Liver (tissue), 9 donors: Measurements from ENCODE around the gene ZNF597. TPM values are rescaled to one million over a fixed set of nuclear protein-coding genes. Genes with fewer than 3 reads are reported as not detected.

ENCODE experiments used
- DNase-seq: peaks from one replicate; pipeline ENCODE4 v3.0.0-alpha.2; 2017; ENCODE audit warnings: low spot score
- H3K27ac ChIP-seq, 2 donors: one replicate each; pipeline ENCODE4 v1.7.0; 2013; ENCODE audit warnings: inconsistent platforms in 2 of 2, low read length in 2 of 2, control low read depth in 1 of 2, low read depth in 1 of 2, mild to moderate bottlenecking in 1 of 2
- H3K27me3 ChIP-seq, 4 donors: one replicate each; pipeline versions ENCODE4 v1.6.1 to v1.7.0; 2013; ENCODE audit warnings: low read length in 3 of 4, inconsistent platforms in 1 of 4, mild to moderate bottlenecking in 1 of 4, moderate library complexity in 1 of 4; ENCODE audit not compliant: control insufficient read depth in 4 of 4, insufficient read depth in 4 of 4
- H3K36me3 ChIP-seq, 4 donors: one replicate each; pipeline versions ENCODE4 v1.6.1 to v1.7.0; 2013; ENCODE audit warnings: low read length in 3 of 4, mild to moderate bottlenecking in 3 of 4, low read depth in 1 of 4, moderate library complexity in 1 of 4; ENCODE audit not compliant: control insufficient read depth in 4 of 4, insufficient read depth in 3 of 4
- H3K4me1 ChIP-seq, 4 donors: one replicate each; pipeline versions ENCODE4 v1.6.1 to v1.7.0; 2013; ENCODE audit warnings: low read length in 3 of 4, mild to moderate bottlenecking in 3 of 4, moderate library complexity in 1 of 4; ENCODE audit not compliant: control insufficient read depth in 4 of 4, insufficient read depth in 4 of 4
- H3K4me3 ChIP-seq, 3 donors: one replicate each; pipeline versions ENCODE4 v1.6.1 to v1.7.0; 2013; ENCODE audit warnings: low read length in 3 of 3, control low read depth in 1 of 3, low read depth in 1 of 3, mild to moderate bottlenecking in 1 of 3
- H3K9ac ChIP-seq, 2 donors: one replicate each; pipeline ENCODE4 v1.7.0; 2013; ENCODE audit warnings: low read length in 2 of 2, mild to moderate bottlenecking in 2 of 2, moderate library complexity in 2 of 2, control low read depth in 1 of 2, low read depth in 1 of 2
- H3K9me3 ChIP-seq, 4 donors: one replicate each; pipeline versions ENCODE4 v1.6.1 to v1.7.0; 2013; ENCODE audit warnings: low read length in 3 of 4; ENCODE audit not compliant: control insufficient read depth in 4 of 4
- EGR1 ChIP-seq, 2 donors: IDR thresholded peaks; 2 replicates each; pipeline ENCODE4 v1.6.1; 2016 to 2018; ENCODE audit warnings: antibody characterized with exemption in 2 of 2, low read depth in 2 of 2
- FOXA1 ChIP-seq: IDR thresholded peaks from 2 replicates; pipeline ENCODE4 v1.6.1; 2016; ENCODE audit warnings: antibody characterized with exemption
- FOXA2 ChIP-seq: IDR thresholded peaks from 2 replicates; pipeline ENCODE4 v1.6.1; 2016; ENCODE audit warnings: antibody characterized with exemption
- GABPA ChIP-seq, 2 donors: IDR thresholded peaks in 1 of 2; conservative IDR thresholded peaks in 1 of 2; 2 replicates each; pipeline ENCODE4 v1.6.1; 2016; ENCODE audit warnings: antibody characterized with exemption in 2 of 2, mild to moderate bottlenecking in 1 of 2, moderate library complexity in 1 of 2
- HNF4A ChIP-seq, 2 donors: conservative IDR thresholded peaks; 2 replicates each; pipeline ENCODE4 v1.6.1; 2016; ENCODE audit warnings: antibody characterized with exemption in 2 of 2, mild to moderate bottlenecking in 2 of 2
- HNF4G ChIP-seq: IDR thresholded peaks from 2 replicates; pipeline ENCODE4 v1.6.1; 2016; ENCODE audit warnings: antibody characterized with exemption
- JUND ChIP-seq, 2 donors: IDR thresholded peaks; 2 replicates each; pipeline ENCODE4 v1.6.1; 2016; ENCODE audit warnings: antibody characterized with exemption in 2 of 2
- NR2F2 ChIP-seq: IDR thresholded peaks from 2 replicates; pipeline ENCODE4 v1.6.1; 2016; ENCODE audit warnings: antibody characterized with exemption
- RAD21 ChIP-seq, 2 donors: IDR thresholded peaks; 2 replicates each; pipeline ENCODE4 v1.6.1; 2016; ENCODE audit warnings: antibody characterized with exemption in 2 of 2, mild to moderate bottlenecking in 2 of 2
- RXRA ChIP-seq, 2 donors: IDR thresholded peaks; 2 replicates each; pipeline ENCODE4 v1.6.1; 2017 to 2018; ENCODE audit warnings: antibody characterized with exemption in 2 of 2, mild to moderate bottlenecking in 1 of 2
- SP1 ChIP-seq: IDR thresholded peaks from 2 replicates; pipeline ENCODE4 v1.6.1; 2018; ENCODE audit warnings: antibody characterized with exemption, mild to moderate bottlenecking
- TAF1 ChIP-seq: conservative IDR thresholded peaks from 2 replicates; pipeline ENCODE4 v1.6.1; 2016; ENCODE audit warnings: antibody characterized with exemption, mild to moderate bottlenecking
- YY1 ChIP-seq: IDR thresholded peaks from 2 replicates; pipeline ENCODE4 v1.6.1; 2016; ENCODE audit warnings: antibody characterized with exemption, mild to moderate bottlenecking
- WGBS: extraction: QIAGEN DNeasy Blood & Tissue Kit; methylation state at CpG from one replicate; pipeline ENCODE4 v1.1.7; 2013; 5-methylcytosine and 5-hydroxymethylcytosine counted together
- polyA plus RNA-seq, 2 donors: library from polyadenylated mRNA; stranded (reverse) in 1 of 2; unstranded in 1 of 2; fragments of 200-250 nt in 1 of 2; fragments of >200 nt in 1 of 2; fragmentation: Nextera tagmentation in 1 of 2; extraction: Ambion mirVana in 1 of 2; gene quantifications; one replicate each; pipeline versions ENCODE4 v1.2.1 to v1.2.3, GENCODE V29; 2013 to 2015
- total RNA-seq, 2 donors: library from RNA; depleted of rRNA; stranded (reverse); fragments of >200 nt; gene quantifications; one replicate each; pipeline ENCODE4 v1.2.3, GENCODE V29; 2014
- TF ChIP-seq, protein P1 (sequence below): IDR thresholded peaks from 2 replicates; pipeline ENCODE4 v1.6.1; 2016; ENCODE audit warnings: antibody characterized with exemption, mild to moderate bottlenecking
- TF ChIP-seq, protein P2 (sequence below): IDR thresholded peaks from 2 replicates; pipeline ENCODE4 v1.6.1; 2016; ENCODE audit warnings: antibody characterized with exemption
- TF ChIP-seq, protein P3 (sequence below): IDR thresholded peaks from 2 replicates; pipeline ENCODE4 v1.6.1; 2016; ENCODE audit warnings: antibody characterized with exemption
- TF ChIP-seq, protein P4 (sequence below): fragments of 150-350 bp; IDR thresholded peaks from 2 replicates; pipeline ENCODE4 v1.5.1; 2017; ENCODE audit warnings: improper control_type of control experiment, low read depth, low read length; ENCODE audit not compliant: missing input control
- TF ChIP-seq, protein P5 (sequence below): IDR thresholded peaks from 2 replicates; pipeline ENCODE4 v1.6.1; 2016; ENCODE audit warnings: antibody characterized with exemption
- donor health status: healthy.
- donor health status: healthy.
- donor health status: healthy.
- donor health status: healthy.
- donor health status: healthy.

The ZNF597 gene
- total and polyA plus RNA-seq, 4 donors: 0.53 to 1.7 (median 0.85) TPM

DNA sequence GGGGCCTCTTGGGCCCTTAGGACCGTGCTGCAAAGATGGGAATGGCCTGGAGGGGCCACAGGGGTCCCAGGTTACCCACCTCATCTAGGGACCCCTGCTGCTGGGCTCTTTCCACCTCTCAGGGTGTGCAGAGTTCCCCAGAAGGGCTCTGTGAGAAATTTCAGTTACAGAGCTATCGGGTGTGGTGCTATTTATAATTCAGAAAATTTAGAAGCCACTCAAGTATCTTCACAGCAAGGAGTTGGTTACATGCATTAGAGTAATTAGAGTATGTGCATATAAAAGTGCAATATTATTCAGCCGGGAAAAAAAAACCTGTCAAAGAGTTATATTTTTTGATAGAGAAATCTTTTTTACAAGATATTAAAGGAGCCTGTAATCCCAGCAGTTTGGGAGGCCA is 33.1 kb upstream of the ZNF597 start:
- H3K27ac ChIP-seq: no peak overlapping the region
- H3K9ac ChIP-seq: no peak overlapping the region
- no peak for DNase-seq
- H3K4me3 ChIP-seq: no peak overlapping the region
- no peaks in the 10 kb centered on the region for H3K9me3 ChIP-seq
- H3K4me1 ChIP-seq: peaks cover 0 to 7% (median 2%) of the 10 kb centered on the region in 4 donors
- 91% methylated on average over 3 of the region's 3 CpGs for WGBS
- TF ChIP-seq, protein P1, sequence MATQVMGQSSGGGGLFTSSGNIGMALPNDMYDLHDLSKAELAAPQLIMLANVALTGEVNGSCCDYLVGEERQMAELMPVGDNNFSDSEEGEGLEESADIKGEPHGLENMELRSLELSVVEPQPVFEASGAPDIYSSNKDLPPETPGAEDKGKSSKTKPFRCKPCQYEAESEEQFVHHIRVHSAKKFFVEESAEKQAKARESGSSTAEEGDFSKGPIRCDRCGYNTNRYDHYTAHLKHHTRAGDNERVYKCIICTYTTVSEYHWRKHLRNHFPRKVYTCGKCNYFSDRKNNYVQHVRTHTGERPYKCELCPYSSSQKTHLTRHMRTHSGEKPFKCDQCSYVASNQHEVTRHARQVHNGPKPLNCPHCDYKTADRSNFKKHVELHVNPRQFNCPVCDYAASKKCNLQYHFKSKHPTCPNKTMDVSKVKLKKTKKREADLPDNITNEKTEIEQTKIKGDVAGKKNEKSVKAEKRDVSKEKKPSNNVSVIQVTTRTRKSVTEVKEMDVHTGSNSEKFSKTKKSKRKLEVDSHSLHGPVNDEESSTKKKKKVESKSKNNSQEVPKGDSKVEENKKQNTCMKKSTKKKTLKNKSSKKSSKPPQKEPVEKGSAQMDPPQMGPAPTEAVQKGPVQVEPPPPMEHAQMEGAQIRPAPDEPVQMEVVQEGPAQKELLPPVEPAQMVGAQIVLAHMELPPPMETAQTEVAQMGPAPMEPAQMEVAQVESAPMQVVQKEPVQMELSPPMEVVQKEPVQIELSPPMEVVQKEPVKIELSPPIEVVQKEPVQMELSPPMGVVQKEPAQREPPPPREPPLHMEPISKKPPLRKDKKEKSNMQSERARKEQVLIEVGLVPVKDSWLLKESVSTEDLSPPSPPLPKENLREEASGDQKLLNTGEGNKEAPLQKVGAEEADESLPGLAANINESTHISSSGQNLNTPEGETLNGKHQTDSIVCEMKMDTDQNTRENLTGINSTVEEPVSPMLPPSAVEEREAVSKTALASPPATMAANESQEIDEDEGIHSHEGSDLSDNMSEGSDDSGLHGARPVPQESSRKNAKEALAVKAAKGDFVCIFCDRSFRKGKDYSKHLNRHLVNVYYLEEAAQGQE: no peak
- TF ChIP-seq FOXA1: no peak
- no peak for TF ChIP-seq YY1
- no peak for TF ChIP-seq RAD21 (IDR thresholded peaks at IDR 0.05)
- TF ChIP-seq JUND (IDR thresholded peaks at IDR 0.05): no peak
- no peak for TF ChIP-seq TAF1
- TF ChIP-seq RXRA (IDR thresholded peaks at IDR 0.05): no peak
- TF ChIP-seq, protein P2, sequence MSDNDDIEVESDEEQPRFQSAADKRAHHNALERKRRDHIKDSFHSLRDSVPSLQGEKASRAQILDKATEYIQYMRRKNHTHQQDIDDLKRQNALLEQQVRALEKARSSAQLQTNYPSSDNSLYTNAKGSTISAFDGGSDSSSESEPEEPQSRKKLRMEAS: no peak
- no peak for TF ChIP-seq HNF4G
- no peak for TF ChIP-seq HNF4A (conservative IDR thresholded peaks at IDR 0.05)
- no peak for TF ChIP-seq GABPA (IDR thresholded peaks at IDR 0.05 in 1 of 2, conservative IDR thresholded peaks at IDR 0.05 in 1 of 2)
- TF ChIP-seq, protein P3, sequence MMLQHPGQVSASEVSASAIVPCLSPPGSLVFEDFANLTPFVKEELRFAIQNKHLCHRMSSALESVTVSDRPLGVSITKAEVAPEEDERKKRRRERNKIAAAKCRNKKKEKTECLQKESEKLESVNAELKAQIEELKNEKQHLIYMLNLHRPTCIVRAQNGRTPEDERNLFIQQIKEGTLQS: no peak
- H3K36me3 ChIP-seq: peaks cover 7 to 13% (median 11%) of the 10 kb centered on the region in 4 donors
- H3K27me3 ChIP-seq: no peaks in the 10 kb centered on the region

DNA sequence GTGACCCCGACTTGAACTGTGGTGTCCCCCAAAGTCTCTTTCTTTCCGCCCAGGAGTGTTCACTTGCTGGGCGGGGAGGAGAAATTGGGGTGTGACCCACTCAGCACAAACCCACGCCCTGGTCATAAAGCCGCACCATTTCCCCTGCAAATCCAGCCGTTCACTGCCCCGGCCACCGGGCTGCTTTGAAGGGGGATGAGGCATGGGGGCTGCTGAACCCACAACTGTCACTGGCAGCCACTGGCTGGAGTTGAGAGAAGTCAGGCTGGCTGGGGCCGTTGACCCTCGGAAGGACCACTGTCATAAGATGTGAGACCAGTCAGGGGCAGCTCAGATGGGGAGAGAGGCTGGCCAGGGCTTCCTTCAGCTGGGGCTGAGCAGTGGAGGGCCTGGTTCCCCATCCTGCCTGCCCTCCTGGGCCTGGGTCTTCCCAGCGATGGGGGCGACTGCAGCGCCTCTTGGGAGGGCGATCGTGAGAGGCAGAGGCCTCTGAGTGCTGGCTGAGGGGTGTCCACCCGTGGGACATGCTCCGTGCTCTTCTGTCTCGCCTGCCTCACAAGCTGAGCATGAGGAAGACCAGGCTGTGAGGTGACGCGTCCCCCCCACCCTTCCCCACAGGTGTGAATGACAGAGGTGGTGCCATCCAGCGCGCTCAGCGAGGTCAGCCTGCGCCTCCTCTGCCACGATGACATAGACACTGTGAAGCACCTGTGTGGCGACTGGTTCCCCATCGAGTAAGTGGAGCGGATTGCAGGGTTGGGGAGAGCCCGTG is 32.5 kb upstream of the ZNF597 start:
- no peak for DNase-seq
- no peaks in the 10 kb centered on the region for H3K9me3 ChIP-seq
- no peak overlapping the region for H3K27ac ChIP-seq
- no peak for TF ChIP-seq GABPA (IDR thresholded peaks at IDR 0.05 in 1 of 2, conservative IDR thresholded peaks at IDR 0.05 in 1 of 2)
- TF ChIP-seq, protein P4, sequence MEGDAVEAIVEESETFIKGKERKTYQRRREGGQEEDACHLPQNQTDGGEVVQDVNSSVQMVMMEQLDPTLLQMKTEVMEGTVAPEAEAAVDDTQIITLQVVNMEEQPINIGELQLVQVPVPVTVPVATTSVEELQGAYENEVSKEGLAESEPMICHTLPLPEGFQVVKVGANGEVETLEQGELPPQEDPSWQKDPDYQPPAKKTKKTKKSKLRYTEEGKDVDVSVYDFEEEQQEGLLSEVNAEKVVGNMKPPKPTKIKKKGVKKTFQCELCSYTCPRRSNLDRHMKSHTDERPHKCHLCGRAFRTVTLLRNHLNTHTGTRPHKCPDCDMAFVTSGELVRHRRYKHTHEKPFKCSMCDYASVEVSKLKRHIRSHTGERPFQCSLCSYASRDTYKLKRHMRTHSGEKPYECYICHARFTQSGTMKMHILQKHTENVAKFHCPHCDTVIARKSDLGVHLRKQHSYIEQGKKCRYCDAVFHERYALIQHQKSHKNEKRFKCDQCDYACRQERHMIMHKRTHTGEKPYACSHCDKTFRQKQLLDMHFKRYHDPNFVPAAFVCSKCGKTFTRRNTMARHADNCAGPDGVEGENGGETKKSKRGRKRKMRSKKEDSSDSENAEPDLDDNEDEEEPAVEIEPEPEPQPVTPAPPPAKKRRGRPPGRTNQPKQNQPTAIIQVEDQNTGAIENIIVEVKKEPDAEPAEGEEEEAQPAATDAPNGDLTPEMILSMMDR: no peak
- no peak for TF ChIP-seq RXRA (IDR thresholded peaks at IDR 0.05)
- TF ChIP-seq YY1: no peak
- no peak for TF ChIP-seq NR2F2
- no peak for TF ChIP-seq FOXA1
- TF ChIP-seq, protein P2: no peak
- no peak for TF ChIP-seq TAF1
- TF ChIP-seq, protein P1: no peak
- no peak for TF ChIP-seq EGR1 (IDR thresholded peaks at IDR 0.05; ENCODE audit: low read depth in 2 of 2)
- no peak for TF ChIP-seq FOXA2
- no peak for TF ChIP-seq HNF4G
- no peak for TF ChIP-seq SP1
- TF ChIP-seq, protein P3: no peak
- TF ChIP-seq, protein P5, sequence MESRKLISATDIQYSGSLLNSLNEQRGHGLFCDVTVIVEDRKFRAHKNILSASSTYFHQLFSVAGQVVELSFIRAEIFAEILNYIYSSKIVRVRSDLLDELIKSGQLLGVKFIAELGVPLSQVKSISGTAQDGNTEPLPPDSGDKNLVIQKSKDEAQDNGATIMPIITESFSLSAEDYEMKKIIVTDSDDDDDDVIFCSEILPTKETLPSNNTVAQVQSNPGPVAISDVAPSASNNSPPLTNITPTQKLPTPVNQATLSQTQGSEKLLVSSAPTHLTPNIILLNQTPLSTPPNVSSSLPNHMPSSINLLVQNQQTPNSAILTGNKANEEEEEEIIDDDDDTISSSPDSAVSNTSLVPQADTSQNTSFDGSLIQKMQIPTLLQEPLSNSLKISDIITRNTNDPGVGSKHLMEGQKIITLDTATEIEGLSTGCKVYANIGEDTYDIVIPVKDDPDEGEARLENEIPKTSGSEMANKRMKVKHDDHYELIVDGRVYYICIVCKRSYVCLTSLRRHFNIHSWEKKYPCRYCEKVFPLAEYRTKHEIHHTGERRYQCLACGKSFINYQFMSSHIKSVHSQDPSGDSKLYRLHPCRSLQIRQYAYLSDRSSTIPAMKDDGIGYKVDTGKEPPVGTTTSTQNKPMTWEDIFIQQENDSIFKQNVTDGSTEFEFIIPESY: no peak
- no peak for TF ChIP-seq HNF4A (conservative IDR thresholded peaks at IDR 0.05)
- no peak for TF ChIP-seq RAD21 (IDR thresholded peaks at IDR 0.05)
- TF ChIP-seq JUND (IDR thresholded peaks at IDR 0.05): no peak
- no peak overlapping the region for H3K4me3 ChIP-seq
- H3K9ac ChIP-seq: no peak overlapping the region
- WGBS: 92% methylated on average over 29 of the region's 29 CpGs
- H3K4me1 ChIP-seq: peaks cover 0 to 7% (median 2%) of the 10 kb centered on the region in 4 donors
- H3K36me3 ChIP-seq: peaks cover 7 to 12% (median 10%) of the 10 kb centered on the region in 4 donors
- H3K27me3 ChIP-seq: no peaks in the 10 kb centered on the region
